ENCODE measurements around the gene SPOCK3. TPM values are rescaled to one million over a fixed set of nuclear protein-coding genes. Genes with fewer than 3 reads are reported as not detected.

Gene SPOCK3
- total and polyA plus RNA-seq, 2 donors (not counting 3 experiments of a cell fraction or from before 2014, with no cell fraction given): 0.10 TPM; not detected in 1

DNA sequence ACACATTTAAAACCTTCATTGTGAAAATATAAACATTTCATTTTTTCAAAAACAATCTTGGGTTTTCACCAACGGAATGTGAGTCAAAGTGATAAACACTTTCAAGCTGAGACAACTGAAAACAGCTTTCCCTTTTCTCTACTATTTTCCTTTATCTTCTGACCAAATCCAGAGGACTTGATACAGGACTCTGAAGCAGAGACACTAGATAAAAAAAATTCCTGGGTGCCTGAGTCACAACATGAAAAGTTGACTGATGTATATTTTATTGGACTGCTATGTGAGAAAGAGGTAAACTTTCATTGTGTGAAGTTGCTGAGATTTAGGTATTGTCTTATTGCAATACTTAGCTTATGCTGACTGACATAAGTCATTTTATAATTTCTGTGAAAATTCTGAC, 411.2 kb downstream of the SPOCK3 start:
- Histone ChIP-seq H2AFZ (ENCODE audit: low read depth, low read length) (no peak overlapping the region), H3K27me3 (ENCODE audit: control insufficient read depth in 2 of 2, insufficient read depth in 2 of 2, low read length in 2 of 2) (no peaks in the 10 kb centered on the region), H3K79me2 (ENCODE audit: control insufficient read depth, insufficient read depth, low read length) (no peaks in the 10 kb centered on the region), H4K20me1 (replicated peaks; ENCODE audit: control insufficient read depth, extremely low read depth, insufficient read depth, low read length) (no peaks in the 10 kb centered on the region), H3K4me3 (replicated peaks in 1 of 3; ENCODE audit: insufficient read depth in 1 of 3, low read depth in 1 of 3, low read length in 3 of 3) (no peak overlapping the region), H3K9me1 (replicated peaks; ENCODE audit: control insufficient read depth, extremely low read depth, insufficient read depth, low read length) (no peaks in the 10 kb centered on the region), H3K9me3 (replicated peaks; ENCODE audit: control insufficient read depth, insufficient read depth, low read length) (no peaks in the 10 kb centered on the region), H3K4me2 (ENCODE audit: insufficient read depth, low read length) (no peak overlapping the region), H3K9ac (replicated peaks; ENCODE audit: extremely low read depth, insufficient read depth, low read length) (no peak overlapping the region), H3K4me1 (ENCODE audit: control insufficient read depth, extremely low read depth, insufficient read depth, low read length) (no peaks in the 10 kb centered on the region), H3K27ac (ENCODE audit: insufficient read depth, low read depth, low read length) (no peak overlapping the region), H3K36me3 (ENCODE audit: control insufficient read depth in 2 of 2, extremely low read depth in 1 of 2, insufficient read depth in 2 of 2, low read length in 2 of 2) (no peaks in the 10 kb centered on the region)
- intact Hi-C loops (cut with micrococcal nuclease): no loop called here
- ChIA-PET CTCF (no interaction called here), POLR2A (no interaction called here)
- dilution Hi-C loops (cut with MboI; ENCODE audit: extremely low pct_ligation_motif_present, low sequenced_read_pairs): no loop called here
- no peak for TF ChIP-seq MAX (IDR thresholded peaks at IDR 0.05; ENCODE audit: insufficient read depth, insufficient read length)
- BruUV-seq (replicated peaks): no TSS peak
- FAIRE-seq (no peak), DNase-seq (ENCODE audit: low read depth, low spot score) (no peak)

DNA sequence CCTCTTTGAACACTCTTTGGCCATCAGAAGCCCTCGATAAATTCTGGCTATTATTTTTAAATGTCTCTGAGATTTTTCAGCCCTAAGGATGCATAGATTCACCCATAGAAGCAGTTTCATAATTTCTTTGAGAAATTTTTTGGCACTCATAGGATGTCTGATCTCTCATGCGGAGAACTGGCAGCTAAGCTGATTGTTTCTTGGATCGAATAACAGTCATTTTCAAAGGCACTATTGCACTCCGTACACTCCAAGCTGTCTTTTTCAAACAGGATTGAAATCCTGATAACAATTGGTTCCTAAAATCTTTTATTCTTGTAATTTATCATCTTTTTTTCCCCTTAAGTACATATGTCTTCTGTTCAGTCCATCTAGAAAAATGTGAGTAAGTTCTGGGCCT, 411.9 kb downstream of the SPOCK3 start:
- Histone ChIP-seq H3K27ac (ENCODE audit: insufficient read depth, low read depth, low read length) (no peak overlapping the region), H3K36me3 (ENCODE audit: control insufficient read depth in 2 of 2, extremely low read depth in 1 of 2, insufficient read depth in 2 of 2, low read length in 2 of 2) (no peaks in the 10 kb centered on the region), H3K9me3 (replicated peaks; ENCODE audit: control insufficient read depth, insufficient read depth, low read length) (no peaks in the 10 kb centered on the region), H3K4me3 (replicated peaks in 1 of 3; ENCODE audit: insufficient read depth in 1 of 3, low read depth in 1 of 3, low read length in 3 of 3) (no peak overlapping the region), H3K4me1 (ENCODE audit: control insufficient read depth, extremely low read depth, insufficient read depth, low read length) (no peaks in the 10 kb centered on the region), H3K9ac (replicated peaks; ENCODE audit: extremely low read depth, insufficient read depth, low read length) (no peak overlapping the region), H2AFZ (ENCODE audit: low read depth, low read length) (no peak overlapping the region), H4K20me1 (replicated peaks; ENCODE audit: control insufficient read depth, extremely low read depth, insufficient read depth, low read length) (no peaks in the 10 kb centered on the region), H3K4me2 (ENCODE audit: insufficient read depth, low read length) (no peak overlapping the region), H3K27me3 (ENCODE audit: control insufficient read depth in 2 of 2, insufficient read depth in 2 of 2, low read length in 2 of 2) (no peaks in the 10 kb centered on the region), H3K9me1 (replicated peaks; ENCODE audit: control insufficient read depth, extremely low read depth, insufficient read depth, low read length) (no peaks in the 10 kb centered on the region), H3K79me2 (ENCODE audit: control insufficient read depth, insufficient read depth, low read length) (no peaks in the 10 kb centered on the region)
- no peak for FAIRE-seq
- ChIA-PET POLR2A (no interaction called here), CTCF (no interaction called here)
- BruUV-seq (replicated peaks): no TSS peak
- dilution Hi-C loops (cut with MboI; ENCODE audit: extremely low pct_ligation_motif_present, low sequenced_read_pairs) (no loop called here), intact Hi-C loops (cut with micrococcal nuclease) (no loop called here)
- no peak for DNase-seq (ENCODE audit: low read depth, low spot score)
- TF ChIP-seq FOS (IDR thresholded peaks at IDR 0.05; ENCODE audit: borderline replicate concordance, insufficient read depth, low read length) (no peak), GATA2 (IDR thresholded peaks at IDR 0.05; ENCODE audit: insufficient read depth, insufficient read length, low read depth, low read length) (no peak), EZH2 (IDR thresholded peaks at IDR 0.05; ENCODE audit: borderline replicate concordance, low read depth, low read length, severe bottlenecking) (no peak), POLR2A (IDR thresholded peaks at IDR 0.05; ENCODE audit: low read depth, low read length) (no peak)
- TF ChIP-seq, protein P1, sequence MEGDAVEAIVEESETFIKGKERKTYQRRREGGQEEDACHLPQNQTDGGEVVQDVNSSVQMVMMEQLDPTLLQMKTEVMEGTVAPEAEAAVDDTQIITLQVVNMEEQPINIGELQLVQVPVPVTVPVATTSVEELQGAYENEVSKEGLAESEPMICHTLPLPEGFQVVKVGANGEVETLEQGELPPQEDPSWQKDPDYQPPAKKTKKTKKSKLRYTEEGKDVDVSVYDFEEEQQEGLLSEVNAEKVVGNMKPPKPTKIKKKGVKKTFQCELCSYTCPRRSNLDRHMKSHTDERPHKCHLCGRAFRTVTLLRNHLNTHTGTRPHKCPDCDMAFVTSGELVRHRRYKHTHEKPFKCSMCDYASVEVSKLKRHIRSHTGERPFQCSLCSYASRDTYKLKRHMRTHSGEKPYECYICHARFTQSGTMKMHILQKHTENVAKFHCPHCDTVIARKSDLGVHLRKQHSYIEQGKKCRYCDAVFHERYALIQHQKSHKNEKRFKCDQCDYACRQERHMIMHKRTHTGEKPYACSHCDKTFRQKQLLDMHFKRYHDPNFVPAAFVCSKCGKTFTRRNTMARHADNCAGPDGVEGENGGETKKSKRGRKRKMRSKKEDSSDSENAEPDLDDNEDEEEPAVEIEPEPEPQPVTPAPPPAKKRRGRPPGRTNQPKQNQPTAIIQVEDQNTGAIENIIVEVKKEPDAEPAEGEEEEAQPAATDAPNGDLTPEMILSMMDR (IDR thresholded peaks at IDR 0.05; ENCODE audit: extremely low read depth in 1 of 2, insufficient read depth in 1 of 2, low read depth in 1 of 2, low read length in 2 of 2): no peak
